OCI-LY1 (cell line): ENCODE data around the gene ELMOD3.
A peak's percentile ranks its signal among the peaks of the same experiment; 100 is the strongest.

Source experiments
- H2AFZ ChIP-seq: fragments of 200-600 bp; sonication (generic), shearing (Covaris generic); 2 replicates; pipeline ENCODE4 v1.6.0; 2014; ENCODE audit warnings: antibody characterized with exemption, mild to moderate bottlenecking, low read length
- H3F3A ChIP-seq: fragments of 200-600 bp; sonication (generic), shearing (Covaris generic); 2 replicates; pipeline ENCODE4 v1.6.0; 2014; ENCODE audit warnings: mild to moderate bottlenecking, antibody characterized with exemption, low read length, moderate library complexity; ENCODE audit not compliant: insufficient read depth
- H3K27ac ChIP-seq: fragments of 200-600 bp; sonication (generic); 2 replicates; pipeline ENCODE4 v1.5.1; 2014; ENCODE audit warnings: low read length, mixed run types, mild to moderate bottlenecking, low read depth; ENCODE audit not compliant: poor library complexity, severe bottlenecking
- H3K27me3 ChIP-seq: fragments of 200-600 bp; sonication (generic); 2 replicates; pipeline ENCODE4 v1.6.0; 2014; ENCODE audit warnings: antibody characterized with exemption, mild to moderate bottlenecking, low read length, moderate library complexity; ENCODE audit not compliant: insufficient read depth
- H3K36me3 ChIP-seq: fragments of 200-600 bp; sonication (generic); 2 replicates; pipeline ENCODE4 v1.6.1; 2014; ENCODE audit warnings: mild to moderate bottlenecking, antibody characterized with exemption, low read length, moderate library complexity, mixed read lengths; ENCODE audit not compliant: insufficient read depth
- H3K4me1 ChIP-seq: fragments of 200-600 bp; sonication (generic); 2 replicates; pipeline ENCODE4 v1.5.1; 2014; ENCODE audit warnings: mild to moderate bottlenecking, low read length, moderate library complexity; ENCODE audit not compliant: insufficient read depth, severe bottlenecking
- H3K4me2 ChIP-seq: fragments of 200-600 bp; sonication (generic), shearing (Covaris generic); 2 replicates; pipeline ENCODE4 v1.6.1; 2014; ENCODE audit warnings: low read length
- H3K4me3 ChIP-seq: fragments of 200-600 bp; sonication (generic); 2 replicates; pipeline ENCODE4 v1.5.1; 2014; ENCODE audit warnings: low read length, low read depth, mild to moderate bottlenecking, mixed read lengths; ENCODE audit not compliant: poor library complexity, severe bottlenecking
- H3K79me2 ChIP-seq: fragments of 200-600 bp; shearing (Covaris generic); 2 replicates; pipeline ENCODE4 v1.6.1; 2016; ENCODE audit warnings: mixed run types, low read length, mixed read lengths; ENCODE audit not compliant: insufficient read depth
- H3K9ac ChIP-seq: fragments of 200-600 bp; sonication (generic), shearing (Covaris generic); 2 replicates; pipeline ENCODE4 v1.6.1; 2014; ENCODE audit warnings: mild to moderate bottlenecking, low read length, mixed read lengths
- H3K9me2 ChIP-seq: fragments of 200-600 bp; sonication (generic), shearing (Covaris generic); 2 replicates; pipeline ENCODE4 v1.6.1; 2014; ENCODE audit warnings: low read depth, mild to moderate bottlenecking, low read length, mixed read lengths
- H3K9me3 ChIP-seq: fragments of 200-600 bp; shearing (Covaris generic); 2 replicates; pipeline ENCODE4 v1.6.1; 2014; ENCODE audit warnings: low read length, mixed read lengths
- H4K20me1 ChIP-seq: fragments of 200-600 bp; sonication (generic), shearing (Covaris generic); 2 replicates; pipeline ENCODE4 v1.6.0; 2016; ENCODE audit warnings: mild to moderate bottlenecking, low read length; ENCODE audit not compliant: insufficient read depth
- CTCF ChIP-seq: fragments of 200-600 bp; sonication (generic), shearing (Covaris generic); IDR thresholded peaks from 2 replicates; pipeline ENCODE4 v1.5.1; 2017; ENCODE audit warnings: mild to moderate bottlenecking, antibody characterized with exemption, low read length, moderate library complexity, mixed read lengths
- EZH2 ChIP-seq: fragments of 200-600 bp; sonication (generic), shearing (Covaris generic); IDR thresholded peaks from 2 replicates; pipeline ENCODE4 v1.8.0; 2017; ENCODE audit warnings: borderline replicate concordance, mixed run types, mild to moderate bottlenecking, antibody characterized with exemption, low read length, moderate library complexity, mixed read lengths

Gene ELMOD3

GRCh38 chr2:85355073-85355410, 473 bp downstream of the ELMOD3 start:
- Histone ChIP-seq H3K79me2 (no peaks in the 10 kb centered on the region), H4K20me1 (no peaks in the 10 kb centered on the region), H3K4me2 (peak overlapping the region; percentile 90), H3K4me1 (peaks cover 27% of the 10 kb centered on the region), H3K9ac (peak overlapping the region; percentile 80), H3K27me3 (no peaks in the 10 kb centered on the region), H2AFZ (peak overlapping the region; percentile 3; the same call in 1 of the 2 replicates), H3K4me3 (peak overlapping the region; percentile 79), H3K9me3 (no peaks in the 10 kb centered on the region), H3K27ac (peak overlapping the region; percentile 2), H3K36me3 (peaks cover 42% of the 10 kb centered on the region), H3F3A (no peaks in the 10 kb centered on the region), H3K9me2 (no peaks in the 10 kb centered on the region)
- TF ChIP-seq CTCF (no peak), EZH2 (no peak)

- H3K9me2 ChIP-seq: no peaks in the 10 kb centered on the region
- no peaks in the 10 kb centered on the region for H3F3A ChIP-seq
- H3K9me3 ChIP-seq: no peaks in the 10 kb centered on the region
- peaks cover 27% of the 10 kb centered on the region for H3K4me1 ChIP-seq
- H3K9ac ChIP-seq: peak overlapping the region; percentile 80
- TF ChIP-seq EZH2 (no peak), CTCF (no peak)
- no peaks in the 10 kb centered on the region for H3K27me3 ChIP-seq
- no peaks in the 10 kb centered on the region for H4K20me1 ChIP-seq
- no peak overlapping the region for H2AFZ ChIP-seq
- peak overlapping the region; percentile 90 for H3K4me2 ChIP-seq
- H3K27ac ChIP-seq: no peak overlapping the region
- peak overlapping the region; percentile 79 for H3K4me3 ChIP-seq
- H3K36me3 ChIP-seq: peaks cover 37% of the 10 kb centered on the region
- no peaks in the 10 kb centered on the region for H3K79me2 ChIP-seq
Measured at GRCh38 chr2:85355521-85355920, 952 bp downstream of the ELMOD3 start.

- H3K9ac ChIP-seq: no peak overlapping the region
Measured at GRCh38 chr2:85356186-85356585, 1.6 kb downstream of the ELMOD3 start.

More at GRCh38 chr2:85356186-85356585, 1.6 kb downstream of the ELMOD3 start:
- Histone ChIP-seq H3K27me3 (no peaks in the 10 kb centered on the region), H3K4me2 (no peak overlapping the region), H3K36me3 (peaks cover 30% of the 10 kb centered on the region), H3F3A (no peaks in the 10 kb centered on the region), H3K4me3 (no peak overlapping the region), H3K27ac (no peak overlapping the region), H3K79me2 (no peaks in the 10 kb centered on the region), H3K9me3 (no peaks in the 10 kb centered on the region), H3K9me2 (no peaks in the 10 kb centered on the region), H2AFZ (no peak overlapping the region), H4K20me1 (no peaks in the 10 kb centered on the region), H3K4me1 (peaks cover 27% of the 10 kb centered on the region)
- no peak for TF ChIP-seq CTCF
- no peak for TF ChIP-seq EZH2
